ENCODE data around the gene WDR44.
"Not testable (repeated sequence)": the region's sequence is repeated elsewhere in the genome, so short reads cannot be mapped to it uniquely, and the experiment has no call there.

WDR44 gene

DNA sequence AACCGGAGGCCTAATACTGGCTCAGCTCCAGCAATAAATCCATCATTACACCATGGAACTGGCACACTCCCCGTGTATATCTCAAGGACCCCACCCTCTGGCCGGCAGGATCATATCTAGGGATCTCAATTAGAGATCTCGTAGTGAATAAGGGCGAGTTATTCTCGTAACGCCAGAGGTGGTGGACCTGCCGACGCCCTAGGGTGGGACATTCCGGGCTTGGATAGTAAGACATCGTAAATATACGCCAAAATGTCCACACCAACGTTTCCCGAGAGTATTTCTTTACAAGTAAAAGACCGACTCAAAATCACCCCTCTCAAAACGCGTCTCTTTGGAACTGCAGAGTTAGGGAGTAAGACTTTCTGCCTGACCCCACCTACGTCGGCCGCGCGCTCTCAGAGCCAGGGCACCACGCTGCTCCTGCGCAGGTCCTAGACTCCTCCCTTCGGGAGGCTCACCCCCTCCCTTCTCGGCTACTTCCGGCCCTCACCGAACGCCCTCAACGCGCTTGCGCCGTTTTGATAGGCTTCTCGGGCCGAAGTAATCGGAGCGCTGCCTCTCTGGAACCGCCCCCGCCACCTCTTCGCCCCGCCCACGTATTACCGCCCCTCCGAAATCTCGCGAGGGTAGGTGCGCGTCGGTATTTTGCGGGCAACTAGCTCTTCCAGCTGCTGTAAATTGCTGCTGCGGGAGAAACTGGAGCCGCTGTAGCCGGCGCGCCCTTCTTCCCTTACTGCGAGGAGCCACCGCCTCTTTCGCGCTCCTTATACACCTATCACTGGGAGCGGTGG lies at the start of gene WDR44:
TSS of gene WDR44 (plus strand) at position 643 of the 794 bp plus-strand sequence. CDS start 398 bp downstream, outside the sequence.
- Histone ChIP-seq H3K4me3 (ENCODE audit: low read length) (peak within 1 kb of the TSS; percentile 86), H3K27ac (ENCODE audit: low read length) (no peak within 1 kb of the TSS), H3K27me3 (ENCODE audit: insufficient read depth, low read length) (no peaks in the 10 kb centered on the region; the same call in 1 of the 2 replicates), H3K4me1 (ENCODE audit: insufficient read depth, low read length) (peaks cover 5% of the 10 kb centered on the region; the same call in 1 of the 2 replicates), H3K36me3 (ENCODE audit: insufficient read depth, low read depth, low read length) (no peaks in the 10 kb centered on the region), H3K9me3 (ENCODE audit: insufficient read depth, low read depth, low read length) (no peaks in the 10 kb centered on the region), H3K9ac (ENCODE audit: low read depth, low read length) (peak within 1 kb of the TSS; percentile 84)

DNA sequence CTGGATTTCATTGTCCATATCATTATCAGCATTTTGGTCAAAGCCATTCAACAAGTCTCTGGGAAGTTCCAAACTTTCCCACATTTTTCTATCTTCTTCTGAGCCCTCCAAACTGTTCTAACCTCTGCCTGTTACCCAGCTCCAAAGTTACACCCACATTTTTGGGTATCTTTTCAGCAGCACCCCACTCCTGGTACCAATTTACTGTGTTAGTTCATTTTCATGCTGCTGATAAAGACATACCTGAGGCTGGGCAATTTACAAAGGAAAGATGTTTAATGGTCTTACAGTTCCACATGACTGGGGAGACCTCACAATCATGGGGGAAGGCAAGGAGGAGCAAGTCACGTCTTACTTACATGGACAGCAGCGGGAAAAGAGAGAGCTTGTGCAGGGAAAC lies 40.1 kb upstream of the WDR44 start:
- peaks cover 10% of the 10 kb centered on the region for H3K9me3 ChIP-seq (ENCODE audit: insufficient read depth, low read depth, low read length)
- not testable (repeated sequence) for H3K27ac ChIP-seq (ENCODE audit: low read length); H3K4me1 ChIP-seq (ENCODE audit: insufficient read depth, low read length); H3K9ac ChIP-seq (ENCODE audit: low read depth, low read length); H3K36me3 ChIP-seq (ENCODE audit: insufficient read depth, low read depth, low read length); H3K4me3 ChIP-seq (ENCODE audit: low read length); H3K27me3 ChIP-seq (ENCODE audit: insufficient read depth, low read length)

GRCh38 chrX:118315529-118315928 lies 30.4 kb upstream of the WDR44 start:
- H3K4me3 ChIP-seq (ENCODE audit: low read length) = no peak overlapping the region
- no peak overlapping the region for H3K27ac ChIP-seq (ENCODE audit: low read length)
- no peaks in the 10 kb centered on the region for H3K27me3 ChIP-seq (ENCODE audit: insufficient read depth, low read length)
- no peak overlapping the region for H3K9ac ChIP-seq (ENCODE audit: low read depth, low read length)
- H3K36me3 ChIP-seq (ENCODE audit: insufficient read depth, low read depth, low read length) = no peaks in the 10 kb centered on the region
- H3K9me3 ChIP-seq (ENCODE audit: insufficient read depth, low read depth, low read length) = no peaks in the 10 kb centered on the region
- no peaks in the 10 kb centered on the region for H3K4me1 ChIP-seq (ENCODE audit: insufficient read depth, low read length)

GRCh38 chrX:118324588-118324987 lies 21.3 kb upstream of the WDR44 start:
- no peaks in the 10 kb centered on the region for H3K9me3 ChIP-seq (ENCODE audit: insufficient read depth, low read depth, low read length)
- H3K36me3 ChIP-seq (ENCODE audit: insufficient read depth, low read depth, low read length) = no peaks in the 10 kb centered on the region
- H3K4me1 ChIP-seq (ENCODE audit: insufficient read depth, low read length) = no peaks in the 10 kb centered on the region
- no peaks in the 10 kb centered on the region for H3K27me3 ChIP-seq (ENCODE audit: insufficient read depth, low read length)
- H3K9ac ChIP-seq (ENCODE audit: low read depth, low read length) = no peak overlapping the region
- no peak overlapping the region for H3K4me3 ChIP-seq (ENCODE audit: low read length)
- no peak overlapping the region for H3K27ac ChIP-seq (ENCODE audit: low read length)

DNA sequence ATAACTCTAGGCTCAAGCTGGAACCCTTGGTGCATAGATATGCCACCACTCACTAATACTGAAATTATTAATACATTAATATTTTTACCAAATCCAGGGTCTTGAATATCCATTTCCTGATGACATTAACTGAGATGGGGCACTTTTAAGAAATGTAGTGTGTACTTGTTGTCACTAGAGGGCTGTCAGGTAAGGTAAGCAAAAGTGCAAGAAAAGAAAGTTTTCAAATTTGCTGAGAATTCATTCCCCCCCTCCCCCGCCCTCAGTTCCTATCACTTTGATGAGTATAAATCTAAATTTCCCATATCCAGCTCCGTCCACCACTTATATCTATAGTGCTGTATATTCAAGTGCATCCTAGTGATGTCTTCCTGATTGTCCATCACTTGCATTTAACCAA lies 20.5 kb upstream of the WDR44 start:
- no peak overlapping the region for H3K4me3 ChIP-seq (ENCODE audit: low read length)
- H3K27me3 ChIP-seq (ENCODE audit: insufficient read depth, low read length) = no peaks in the 10 kb centered on the region
- no peak overlapping the region for H3K27ac ChIP-seq (ENCODE audit: low read length)
- H3K36me3 ChIP-seq (ENCODE audit: insufficient read depth, low read depth, low read length) = no peaks in the 10 kb centered on the region
- H3K9ac ChIP-seq (ENCODE audit: low read depth, low read length) = no peak overlapping the region
- no peaks in the 10 kb centered on the region for H3K4me1 ChIP-seq (ENCODE audit: insufficient read depth, low read length)
- H3K9me3 ChIP-seq (ENCODE audit: insufficient read depth, low read depth, low read length) = no peaks in the 10 kb centered on the region

- Histone ChIP-seq H3K27ac (ENCODE audit: low read length) (no peak overlapping the region), H3K9me3 (ENCODE audit: insufficient read depth, low read depth, low read length) (no peaks in the 10 kb centered on the region), H3K4me1 (ENCODE audit: insufficient read depth, low read length) (no peaks in the 10 kb centered on the region), H3K27me3 (ENCODE audit: insufficient read depth, low read length) (no peaks in the 10 kb centered on the region), H3K36me3 (ENCODE audit: insufficient read depth, low read depth, low read length) (no peaks in the 10 kb centered on the region), H3K9ac (ENCODE audit: low read depth, low read length) (no peak overlapping the region), H3K4me3 (ENCODE audit: low read length) (no peak overlapping the region)
These were observed 16.7 kb upstream of the WDR44 start for GRCh38 chrX:118329175-118329574.

DNA sequence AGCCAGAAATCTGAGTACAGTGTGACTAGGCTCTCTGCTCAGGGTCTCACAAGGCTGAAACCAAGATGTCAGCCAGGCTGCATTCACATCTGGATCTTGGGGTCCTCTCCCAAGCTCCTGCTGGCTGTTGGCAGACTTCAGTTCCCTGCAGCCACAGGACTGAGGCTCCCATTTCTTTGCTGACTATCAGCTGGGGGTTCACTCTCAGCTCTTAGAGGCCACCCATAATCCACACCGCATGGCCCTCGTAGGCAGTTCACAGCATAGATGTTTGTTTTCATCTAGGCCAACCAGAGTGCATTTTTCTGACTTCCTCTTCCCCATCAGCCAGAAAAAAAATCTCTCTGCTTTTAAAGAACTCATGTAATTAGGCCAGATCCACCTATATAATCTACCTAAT lies 8.2 kb upstream of the WDR44 start:
- Histone ChIP-seq H3K36me3 (ENCODE audit: insufficient read depth, low read depth, low read length) (no peaks in the 10 kb centered on the region), H3K27ac (ENCODE audit: low read length) (no peak overlapping the region), H3K27me3 (ENCODE audit: insufficient read depth, low read length) (no peaks in the 10 kb centered on the region), H3K9ac (ENCODE audit: low read depth, low read length) (no peak overlapping the region), H3K9me3 (ENCODE audit: insufficient read depth, low read depth, low read length) (no peaks in the 10 kb centered on the region), H3K4me1 (ENCODE audit: insufficient read depth, low read length) (no peaks in the 10 kb centered on the region), H3K4me3 (ENCODE audit: low read length) (no peak overlapping the region)

GRCh38 chrX:118338930-118339329 lies 7.0 kb upstream of the WDR44 start:
- H3K9ac ChIP-seq (ENCODE audit: low read depth, low read length) = no peak overlapping the region
- no peaks in the 10 kb centered on the region for H3K4me1 ChIP-seq (ENCODE audit: insufficient read depth, low read length)
- H3K4me3 ChIP-seq (ENCODE audit: low read length) = no peak overlapping the region
- no peaks in the 10 kb centered on the region for H3K9me3 ChIP-seq (ENCODE audit: insufficient read depth, low read depth, low read length)
- H3K36me3 ChIP-seq (ENCODE audit: insufficient read depth, low read depth, low read length) = no peaks in the 10 kb centered on the region
- H3K27me3 ChIP-seq (ENCODE audit: insufficient read depth, low read length) = no peaks in the 10 kb centered on the region
- H3K27ac ChIP-seq (ENCODE audit: low read length) = no peak overlapping the region

DNA sequence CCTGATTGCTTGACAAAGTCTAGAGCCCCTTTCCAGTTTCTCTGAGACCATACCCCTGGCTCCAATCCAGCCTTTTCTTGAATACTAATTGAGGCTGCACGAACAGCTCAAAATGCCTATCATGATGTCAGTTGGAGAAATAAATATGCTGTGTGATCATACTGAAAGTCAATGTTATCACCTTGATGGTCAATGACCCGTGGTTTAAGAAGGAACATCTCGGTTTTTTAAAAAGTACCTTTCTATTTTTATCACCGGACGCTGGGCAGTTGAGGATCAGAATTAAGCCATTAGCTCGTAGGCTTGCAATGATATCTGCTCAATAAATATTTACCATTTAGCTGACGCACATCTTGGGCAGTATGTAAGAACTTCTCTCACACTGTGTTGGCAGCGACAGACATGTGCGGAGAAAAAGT lies 852 bp upstream of the WDR44 start:
- no peaks in the 10 kb centered on the region for H3K9me3 ChIP-seq (ENCODE audit: insufficient read depth, low read depth, low read length)
- H3K27ac ChIP-seq (ENCODE audit: low read length) = no peak overlapping the region
- H3K4me1 ChIP-seq (ENCODE audit: insufficient read depth, low read length) = peaks cover 2% of the 10 kb centered on the region; the same call in 1 of the 2 replicates
- H3K9ac ChIP-seq (ENCODE audit: low read depth, low read length) = peak overlapping the region; percentile 84; the same call in 1 of the 2 replicates
- peak overlapping the region; percentile 81 for H3K4me3 ChIP-seq (ENCODE audit: low read length)
- no peaks in the 10 kb centered on the region; the same call in 1 of the 2 replicates for H3K27me3 ChIP-seq (ENCODE audit: insufficient read depth, low read length)
- H3K36me3 ChIP-seq (ENCODE audit: insufficient read depth, low read depth, low read length) = no peaks in the 10 kb centered on the region

DNA sequence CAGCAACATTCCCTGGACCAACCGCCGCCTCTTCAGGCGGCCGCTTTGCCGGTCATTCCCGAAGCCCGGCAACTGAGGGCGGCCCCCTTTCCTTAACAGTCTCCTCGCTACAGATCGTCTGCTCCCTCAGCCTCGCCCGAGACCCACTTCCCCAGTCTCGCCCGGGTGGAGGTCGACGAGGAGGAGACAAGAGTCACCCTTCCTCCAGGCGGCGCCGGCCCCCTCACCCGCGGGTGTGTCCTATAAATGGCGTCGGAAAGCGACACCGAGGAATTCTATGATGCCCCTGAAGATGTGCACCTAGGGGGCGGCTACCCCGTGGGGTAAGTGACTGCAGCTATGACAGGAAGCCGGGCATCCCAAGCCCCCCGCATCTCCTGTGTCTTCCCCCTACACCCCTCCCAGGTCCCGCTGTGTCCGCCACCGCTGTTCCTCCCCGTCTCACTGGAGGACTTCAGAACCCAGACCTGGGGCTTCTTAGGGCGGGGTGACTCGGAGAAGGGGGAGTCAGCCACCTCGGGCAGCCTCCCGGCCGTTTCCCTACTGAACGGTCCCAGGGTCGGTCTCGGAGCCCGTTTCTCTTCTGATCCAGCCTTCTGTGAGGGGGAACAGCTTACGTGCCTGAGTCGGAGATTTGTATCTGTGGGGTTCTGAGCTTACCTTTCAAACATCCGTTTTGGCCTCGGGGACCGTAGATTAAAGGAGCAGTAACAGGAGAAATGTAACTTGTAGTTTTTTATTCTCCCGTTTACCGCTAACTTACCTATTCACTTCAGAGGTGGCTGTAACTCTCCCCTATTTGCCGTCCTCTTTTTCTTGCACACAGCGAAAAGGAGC lies 570 bp downstream of the WDR44 start:
- H3K27me3 ChIP-seq (ENCODE audit: insufficient read depth, low read length) = no peaks in the 10 kb centered on the region; the same call in 1 of the 2 replicates
- H3K4me3 ChIP-seq (ENCODE audit: low read length) = peak overlapping the region; percentile 86
- H3K9me3 ChIP-seq (ENCODE audit: insufficient read depth, low read depth, low read length) = no peaks in the 10 kb centered on the region
- H3K9ac ChIP-seq (ENCODE audit: low read depth, low read length) = peak overlapping the region; percentile 84
- no peaks in the 10 kb centered on the region for H3K36me3 ChIP-seq (ENCODE audit: insufficient read depth, low read depth, low read length)
- peaks cover 5% of the 10 kb centered on the region; the same call in 1 of the 2 replicates for H3K4me1 ChIP-seq (ENCODE audit: insufficient read depth, low read length)
- no peak overlapping the region for H3K27ac ChIP-seq (ENCODE audit: low read length)

GRCh38 chrX:118347131-118347530 lies 1.2 kb downstream of the WDR44 start:
- Histone ChIP-seq H3K27me3 (ENCODE audit: insufficient read depth, low read length) (no peaks in the 10 kb centered on the region; the same call in 1 of the 2 replicates), H3K27ac (ENCODE audit: low read length) (no peak overlapping the region), H3K9ac (ENCODE audit: low read depth, low read length) (peak overlapping the region; percentile 84; the same call in 1 of the 2 replicates), H3K36me3 (ENCODE audit: insufficient read depth, low read depth, low read length) (no peaks in the 10 kb centered on the region), H3K4me1 (ENCODE audit: insufficient read depth, low read length) (peaks cover 5% of the 10 kb centered on the region; the same call in 1 of the 2 replicates), H3K4me3 (ENCODE audit: low read length) (peak overlapping the region; percentile 86), H3K9me3 (ENCODE audit: insufficient read depth, low read depth, low read length) (no peaks in the 10 kb centered on the region)

All from iPS-20b (cell line).